ENCODE results near the gene LDHA. TPM values are rescaled to one million over a fixed set of nuclear protein-coding genes. Genes with fewer than 3 reads are reported as not detected.

Gene LDHA
- total and polyA plus RNA-seq, 8 donors = 106 to 367 (median 278) TPM

GRCh38 chr11:18379201-18379600 is 15.2 kb upstream of the LDHA start:
- no peak for DNase-seq
- WGBS, 5 donors = 50 to 88% (median 75%) methylated on average over 2 of the region's 2 CpGs
- no peak overlapping the region for H3K4me3 ChIP-seq
- peaks cover 16 to 19% (median 18%) of the 10 kb centered on the region in 4 donors for H3K4me1 ChIP-seq
- intact Hi-C loops (cut with DNase I; ENCODE audit: low total_unique reads) = loop anchor here (10.0 kb wide), 1 partner anchor 54 kb away; the partner anchor contains the start of genes GTF2H1 and HPS5
- no peaks in the 10 kb centered on the region for H3K9me3 ChIP-seq
- no peaks in the 10 kb centered on the region for H3K27me3 ChIP-seq
- TF ChIP-seq EP300 (IDR thresholded peaks at IDR 0.05) = no peak
- TF ChIP-seq CTCF (IDR thresholded peaks at IDR 0.05) = no peak
- TF ChIP-seq POLR2AphosphoS5 (IDR thresholded peaks at IDR 0.05) = no peak
- no peak for TF ChIP-seq POLR2A (IDR thresholded peaks at IDR 0.05)
- H3K27ac ChIP-seq = no peak overlapping the region
- no peaks in the 10 kb centered on the region for H3K36me3 ChIP-seq

GRCh38 chr11:18383388-18384156 is 10.8 kb upstream of the LDHA start:
- WGBS, 5 donors = 6 to 12% (median 9%) methylated on average over 9 of the region's 9 CpGs
- H3K4me1 ChIP-seq = peaks cover 27 to 32% (median 29%) of the 10 kb centered on the region in 4 donors
- no peaks in the 10 kb centered on the region for H3K36me3 ChIP-seq
- intact Hi-C loops (cut with DNase I; ENCODE audit: low total_unique reads) = no loop called here
- H3K27ac ChIP-seq = peak overlapping the region; percentile 90 to 98 (median 93)
- H3K4me3 ChIP-seq = no peak overlapping the region
- H3K27me3 ChIP-seq = no peaks in the 10 kb centered on the region
- peak; percentile 64 to 82 (median 79) for TF ChIP-seq POLR2AphosphoS5 (IDR thresholded peaks at IDR 0.05)
- TF ChIP-seq EP300 (IDR thresholded peaks at IDR 0.05) = no peak
- DNase-seq = peak; percentile 76 to 86
- H3K9me3 ChIP-seq = no peaks in the 10 kb centered on the region

- no peak overlapping the region for H3K4me3 ChIP-seq
- TF ChIP-seq POLR2AphosphoS5 (IDR thresholded peaks at IDR 0.05) = peak; percentile 22 to 82 (median 57)
- no peak for TF ChIP-seq EP300 (IDR thresholded peaks at IDR 0.05)
- no peak for TF ChIP-seq POLR2A (IDR thresholded peaks at IDR 0.05)
- no peak for TF ChIP-seq CTCF (IDR thresholded peaks at IDR 0.05)
- intact Hi-C loops (cut with DNase I; ENCODE audit: low total_unique reads) = no loop called here
- H3K27ac ChIP-seq = peak overlapping the region; percentile 90 to 98 (median 93)
- peak; percentile 63 to 78 for DNase-seq
- H3K9me3 ChIP-seq = no peaks in the 10 kb centered on the region
- WGBS, 5 donors = 2 to 8% (median 5%) methylated on average over 3 of the region's 3 CpGs
- peaks cover 27 to 32% (median 29%) of the 10 kb centered on the region in 4 donors for H3K4me1 ChIP-seq
- no peaks in the 10 kb centered on the region for H3K27me3 ChIP-seq
- H3K36me3 ChIP-seq = no peaks in the 10 kb centered on the region
Observed at GRCh38 chr11:18384157-18384641, 10.2 kb upstream of the LDHA start.

- intact Hi-C loops (cut with DNase I; ENCODE audit: low total_unique reads) = no loop called here
- no peak for TF ChIP-seq POLR2AphosphoS5 (IDR thresholded peaks at IDR 0.05)
- TF ChIP-seq EP300 (IDR thresholded peaks at IDR 0.05) = no peak
- no peak for TF ChIP-seq POLR2A (IDR thresholded peaks at IDR 0.05)
- TF ChIP-seq CTCF (IDR thresholded peaks at IDR 0.05) = no peak
- H3K9me3 ChIP-seq = no peaks in the 10 kb centered on the region
- no peak overlapping the region for H3K4me3 ChIP-seq
- H3K27me3 ChIP-seq = no peaks in the 10 kb centered on the region
- DNase-seq = no peak
- H3K4me1 ChIP-seq = peaks cover 10 to 18% (median 12%) of the 10 kb centered on the region in 4 donors
- WGBS, 5 donors = 82 to 93% (median 92%) methylated on average over 3 of the region's 3 CpGs
- no peaks in the 10 kb centered on the region for H3K36me3 ChIP-seq
- H3K27ac ChIP-seq = no peak overlapping the region
Observed at GRCh38 chr11:18390088-18390487, 4.3 kb upstream of the LDHA start.

Measured in stomach (tissue), 9 donors.